ENCODE measurements around the gene KCTD16. TPM values are rescaled to one million over a fixed set of nuclear protein-coding genes. Genes with fewer than 3 reads are reported as not detected.

Gene KCTD16
- polyA plus RNA-seq, 2 of the 4 experiments (the other 2 are of a cell fraction): 0.10 to 0.32 TPM

- TF ChIP-seq CTCF (IDR thresholded peaks at IDR 0.05): no peak
- TF ChIP-seq RNF2 (IDR thresholded peaks at IDR 0.05; ENCODE audit: borderline replicate concordance, low read depth): no peak
- no peak for TF ChIP-seq USF2 (IDR thresholded peaks at IDR 0.05)
Measured at GRCh38 chr5:144227363-144227999, 56.8 kb downstream of the KCTD16 start (continued).

GRCh38 chr5:144230806-144231205 lies 60.1 kb downstream of the KCTD16 start:
- Histone ChIP-seq H3K4me3 (no peak overlapping the region), H3K4me2 (no peak overlapping the region), H3K4me1 (no peaks in the 10 kb centered on the region), H3K27ac (no peak overlapping the region), H3K9me3 (no peaks in the 10 kb centered on the region)
- 53% methylated on average over 4 of the region's 4 CpGs for WGBS (ENCODE audit: missing lambda C conversion rate)
- TF ChIP-seq HDAC2 (IDR thresholded peaks at IDR 0.05) (no peak), TP53 (CRISPR knock-in tag; IDR thresholded peaks at IDR 0.05) (no peak), EHMT2 (IDR thresholded peaks at IDR 0.05; ENCODE audit: low read depth) (no peak), HMGXB4 (CRISPR knock-in tag; IDR thresholded peaks at IDR 0.05; ENCODE audit: borderline replicate concordance) (no peak), GATA3 (IDR thresholded peaks at IDR 0.05; ENCODE audit: borderline replicate concordance) (no peak), HEYL (CRISPR knock-in tag; IDR thresholded peaks at IDR 0.05) (no peak), MYC (IDR thresholded peaks at IDR 0.05; ENCODE audit: borderline replicate concordance, low read length) (no peak)
- CTCF ChIA-PET: interaction anchor here (1.1 kb wide), 1 partner anchor 14 kb away, joined by 3 read pairs; no protein-coding TSS in a partner anchor
- POLR2A ChIA-PET: no interaction called here
- ATAC-seq (peak in 1 of 2 experiments; percentile 61; a peak in 3 of 6 replicates), FAIRE-seq (no peak), DNase-seq (ENCODE audit: low read depth in 1 of 2, low spot score in 1 of 2) (peak in 1 of 2 experiments; percentile 10)

GRCh38 chr5:144232285-144232684 lies 61.6 kb downstream of the KCTD16 start:
- H3K4me3 ChIP-seq: no peak overlapping the region
- CTCF ChIA-PET: no interaction called here

GRCh38 chr5:144236499-144236898 lies 65.8 kb downstream of the KCTD16 start:
- DNase-seq (ENCODE audit: low read depth in 1 of 2, low spot score in 1 of 2): no peak
- FAIRE-seq: no peak
- Histone ChIP-seq H3K4me1 (no peaks in the 10 kb centered on the region), H3K4me3 (no peak overlapping the region), H3K4me2 (no peak overlapping the region), H3K27ac (no peak overlapping the region), H3K9me3 (no peaks in the 10 kb centered on the region)
- TF ChIP-seq ZSCAN20 (CRISPR knock-in tag; IDR thresholded peaks at IDR 0.05) (no peak), HEYL (CRISPR knock-in tag; IDR thresholded peaks at IDR 0.05) (no peak), RAD21 (conservative IDR thresholded peaks at IDR 0.05 in 1 of 2, IDR thresholded peaks at IDR 0.05 in 1 of 2) (no peak), HMGXB4 (CRISPR knock-in tag; IDR thresholded peaks at IDR 0.05; ENCODE audit: borderline replicate concordance) (no peak), KDM5A (IDR thresholded peaks at IDR 0.05) (no peak), CHD4 (IDR thresholded peaks at IDR 0.05; ENCODE audit: borderline replicate concordance) (no peak), EHF (CRISPR knock-in tag; IDR thresholded peaks at IDR 0.05) (no peak), TFCP2L1 (CRISPR knock-in tag; IDR thresholded peaks at IDR 0.05) (no peak), USF2 (IDR thresholded peaks at IDR 0.05) (no peak), HES2 (IDR thresholded peaks at IDR 0.05) (no peak)
- ChIA-PET CTCF (no interaction called here), POLR2A (no interaction called here)
- 26% methylated on average over 2 of the region's 2 CpGs for WGBS (ENCODE audit: missing lambda C conversion rate)
- ATAC-seq: no peak

More at GRCh38 chr5:144232285-144232684, 61.6 kb downstream of the KCTD16 start:
- ATAC-seq (no peak), FAIRE-seq (no peak), DNase-seq (ENCODE audit: low read depth in 1 of 2, low spot score in 1 of 2) (no peak)
- no peak overlapping the region for H3K4me2 ChIP-seq
- no peaks in the 10 kb centered on the region for H3K4me1 ChIP-seq
- H3K9me3 ChIP-seq: no peaks in the 10 kb centered on the region
- H3K27ac ChIP-seq: no peak overlapping the region
- 54% methylated on average over 5 of the region's 5 CpGs for WGBS (ENCODE audit: missing lambda C conversion rate)
- POLR2A ChIA-PET: no interaction called here
- no peak for TF ChIP-seq ZFP36 (IDR thresholded peaks at IDR 0.05; ENCODE audit: borderline replicate concordance, partially characterized antibody)
- TF ChIP-seq POLR2AphosphoS2 (conservative IDR thresholded peaks at IDR 0.05; ENCODE audit: low read length): no peak
- TF ChIP-seq ZNF302 (CRISPR knock-in tag; IDR thresholded peaks at IDR 0.05): no peak
- no peak for TF ChIP-seq FOSB (CRISPR knock-in tag; IDR thresholded peaks at IDR 0.05)
- TF ChIP-seq EHMT2 (IDR thresholded peaks at IDR 0.05; ENCODE audit: low read depth): no peak
- no peak for TF ChIP-seq ZC3H11A (IDR thresholded peaks at IDR 0.05)
- no peak for TF ChIP-seq GATA3 (IDR thresholded peaks at IDR 0.05; ENCODE audit: borderline replicate concordance)
- no peak for TF ChIP-seq KDM5A (IDR thresholded peaks at IDR 0.05)
- TF ChIP-seq HOXA7 (CRISPR knock-in tag; IDR thresholded peaks at IDR 0.05): no peak
- TF ChIP-seq NPAS2 (CRISPR knock-in tag; IDR thresholded peaks at IDR 0.05; ENCODE audit: borderline replicate concordance): no peak
